ENCODE measurements around the gene KLF7. TPM values are rescaled to one million over a fixed set of nuclear protein-coding genes. Genes with fewer than 3 reads are reported as not detected.

The KLF7 gene
- total RNA-seq, 2 experiments from 2014 or later, result not detected

GRCh38 chr2:207110310-207110709 lies 55.4 kb downstream of the KLF7 start:
- Histone ChIP-seq H3K4me2 (ENCODE audit: low read length) (no peak overlapping the region), H3K9me3 (ENCODE audit: low read length) (no peaks in the 10 kb centered on the region), H3K27ac (ENCODE audit: low read depth, low read length, poor library complexity, severe bottlenecking) (no peak overlapping the region), H3K4me1 (ENCODE audit: insufficient read depth, low read length, poor library complexity, severe bottlenecking) (no peaks in the 10 kb centered on the region), H3K4me3 (ENCODE audit: low read depth, low read length, poor library complexity, severe bottlenecking) (no peak overlapping the region), H3K36me3 (ENCODE audit: insufficient read depth, low read length) (no peaks in the 10 kb centered on the region), H2AFZ (ENCODE audit: low read length) (no peak overlapping the region), H3K9me2 (ENCODE audit: insufficient read depth, low read length) (no peaks in the 10 kb centered on the region), H3K79me2 (ENCODE audit: insufficient read depth, low read depth, low read length) (no peaks in the 10 kb centered on the region), H4K20me1 (ENCODE audit: insufficient read depth, low read length) (no peaks in the 10 kb centered on the region)
- DNase-seq (ENCODE audit: low spot score), result no peak
- no TSS peak for BruUV-seq (replicated peaks)
- POLR2A ChIA-PET, result no interaction called here
- intact Hi-C loops (cut with micrococcal nuclease; ENCODE audit: unreplicated experiment), result no loop called here
- CTCF ChIA-PET (ENCODE audit: unreplicated experiment), result no interaction called here
- TF ChIP-seq EZH2phosphoT487 (IDR thresholded peaks at IDR 0.05; ENCODE audit: borderline replicate concordance, low read depth, low read length) (no peak), CTCF (conservative IDR thresholded peaks at IDR 0.05; ENCODE audit: low read length) (no peak)

- no peak overlapping the region for H2AFZ ChIP-seq (ENCODE audit: low read length)
- intact Hi-C loops (cut with micrococcal nuclease; ENCODE audit: unreplicated experiment), result no loop called here
- H3K4me1 ChIP-seq (ENCODE audit: insufficient read depth, low read length, poor library complexity, severe bottlenecking), result no peaks in the 10 kb centered on the region
- no peak overlapping the region for H3K4me2 ChIP-seq (ENCODE audit: low read length)
- DNase-seq (ENCODE audit: low spot score), result no peak
- POLR2A ChIA-PET, result no interaction called here
- no peaks in the 10 kb centered on the region for H3K9me2 ChIP-seq (ENCODE audit: insufficient read depth, low read length)
- no peak overlapping the region for H3K4me3 ChIP-seq (ENCODE audit: low read depth, low read length, poor library complexity, severe bottlenecking)
- H3K27ac ChIP-seq (ENCODE audit: low read depth, low read length, poor library complexity, severe bottlenecking), result no peak overlapping the region
- CTCF ChIA-PET (ENCODE audit: unreplicated experiment), result no interaction called here
- no peaks in the 10 kb centered on the region for H4K20me1 ChIP-seq (ENCODE audit: insufficient read depth, low read length)
- H3K79me2 ChIP-seq (ENCODE audit: insufficient read depth, low read depth, low read length), result no peaks in the 10 kb centered on the region
- H3K9me3 ChIP-seq (ENCODE audit: low read length), result no peaks in the 10 kb centered on the region
- no TSS peak for BruUV-seq (replicated peaks)
- TF ChIP-seq CTCF (conservative IDR thresholded peaks at IDR 0.05; ENCODE audit: low read length), result no peak
- no peak for TF ChIP-seq EZH2phosphoT487 (IDR thresholded peaks at IDR 0.05; ENCODE audit: borderline replicate concordance, low read depth, low read length)
- no peaks in the 10 kb centered on the region for H3K36me3 ChIP-seq (ENCODE audit: insufficient read depth, low read length)
These were observed 56.0 kb downstream of the KLF7 start for GRCh38 chr2:207109768-207110167.

- H3K79me2 ChIP-seq (ENCODE audit: insufficient read depth, low read depth, low read length), result no peaks in the 10 kb centered on the region
- ChIA-PET POLR2A (interaction anchor here (0.7 to 2.0 kb wide), 2 partner anchors 12 to 49 kb away, joined by 4 to 5 read pairs; no protein-coding TSS in a partner anchor), CTCF (ENCODE audit: unreplicated experiment) (no interaction called here)
- no peaks in the 10 kb centered on the region for H4K20me1 ChIP-seq (ENCODE audit: insufficient read depth, low read length)
- intact Hi-C loops (cut with micrococcal nuclease; ENCODE audit: unreplicated experiment), result no loop called here
- H3K36me3 ChIP-seq (ENCODE audit: insufficient read depth, low read length), result no peaks in the 10 kb centered on the region
- H3K4me1 ChIP-seq (ENCODE audit: insufficient read depth, low read length, poor library complexity, severe bottlenecking), result no peaks in the 10 kb centered on the region
- no peak overlapping the region for H2AFZ ChIP-seq (ENCODE audit: low read length)
- H3K4me2 ChIP-seq (ENCODE audit: low read length), result no peak overlapping the region
- H3K4me3 ChIP-seq (ENCODE audit: low read depth, low read length, poor library complexity, severe bottlenecking), result no peak overlapping the region
- no peaks in the 10 kb centered on the region for H3K9me2 ChIP-seq (ENCODE audit: insufficient read depth, low read length)
- no peaks in the 10 kb centered on the region for H3K9me3 ChIP-seq (ENCODE audit: low read length)
- TF ChIP-seq EZH2phosphoT487 (IDR thresholded peaks at IDR 0.05; ENCODE audit: borderline replicate concordance, low read depth, low read length) (no peak), CTCF (conservative IDR thresholded peaks at IDR 0.05; ENCODE audit: low read length) (no peak)
- BruUV-seq (replicated peaks), result no TSS peak
- H3K27ac ChIP-seq (ENCODE audit: low read depth, low read length, poor library complexity, severe bottlenecking), result no peak overlapping the region
- no peak for DNase-seq (ENCODE audit: low spot score)
These were observed 57.3 kb downstream of the KLF7 start for GRCh38 chr2:207108440-207108839.
